Ascending aorta (tissue), 2 donors: ENCODE results near the gene DNAH8. TPM values are rescaled to one million over a fixed set of nuclear protein-coding genes. Genes with fewer than 3 reads are reported as not detected.

Experiments used
- DNase-seq, 2 donors: peaks; one replicate each; pipeline ENCODE4 v3.0.0-alpha.2; 2019; ENCODE audit warnings: low spot score in 2 of 2
- H3K27ac ChIP-seq, 2 donors: fragments of 200-600 bp; sonication (generic); one replicate each; pipeline ENCODE4 v1.5.1; 2016 to 2017; ENCODE audit warnings: mild to moderate bottlenecking in 1 of 2
- H3K27me3 ChIP-seq: fragments of 200-600 bp; sonication (generic); one replicate; pipeline ENCODE4 v1.5.1; 2017
- H3K36me3 ChIP-seq, 2 donors: fragments of 200-600 bp; sonication (generic); one replicate each; pipeline ENCODE4 v1.5.1; 2016
- H3K4me1 ChIP-seq, 2 donors: fragments of 200-600 bp; sonication (generic); one replicate each; pipeline ENCODE4 v1.5.1; 2016 to 2017; ENCODE audit warnings: mild to moderate bottlenecking in 1 of 2
- H3K4me3 ChIP-seq, 2 donors: fragments of 200-600 bp; sonication (generic); one replicate each; pipeline ENCODE4 v1.5.1; 2016 to 2017; ENCODE audit warnings: mild to moderate bottlenecking in 1 of 2
- H3K9me3 ChIP-seq, 2 donors: fragments of 200-600 bp; sonication (generic); one replicate each; pipeline ENCODE4 v1.5.1; 2016
- intact Hi-C: fragments of 100-400 bp; cut with DNase I; formaldehyde crosslinking; loops from one replicate; pipeline ENCODE4 v1.15.1; 2023
- total RNA-seq: library from RNA; depleted of rRNA; stranded (reverse); fragments of >200 nt; gene quantifications from one replicate; pipeline ENCODE4 v1.1.0, GENCODE V29; 2016
- TF ChIP-seq, protein P1 (sequence below), 3 experiments: fragments of 200-600 bp in 2 of 3; fragments of 450-650 bp in 1 of 3; sonication (generic) in 2 of 3; IDR thresholded peaks; one replicate each; pipeline ENCODE4 v1.5.1; 2016 to 2019; ENCODE audit warnings: antibody characterized with exemption in 3 of 3, mild to moderate bottlenecking in 1 of 3, moderate library complexity in 1 of 3

DNAH8 gene
- total RNA-seq, 1 donor from 2014 or later: not detected

DNA sequence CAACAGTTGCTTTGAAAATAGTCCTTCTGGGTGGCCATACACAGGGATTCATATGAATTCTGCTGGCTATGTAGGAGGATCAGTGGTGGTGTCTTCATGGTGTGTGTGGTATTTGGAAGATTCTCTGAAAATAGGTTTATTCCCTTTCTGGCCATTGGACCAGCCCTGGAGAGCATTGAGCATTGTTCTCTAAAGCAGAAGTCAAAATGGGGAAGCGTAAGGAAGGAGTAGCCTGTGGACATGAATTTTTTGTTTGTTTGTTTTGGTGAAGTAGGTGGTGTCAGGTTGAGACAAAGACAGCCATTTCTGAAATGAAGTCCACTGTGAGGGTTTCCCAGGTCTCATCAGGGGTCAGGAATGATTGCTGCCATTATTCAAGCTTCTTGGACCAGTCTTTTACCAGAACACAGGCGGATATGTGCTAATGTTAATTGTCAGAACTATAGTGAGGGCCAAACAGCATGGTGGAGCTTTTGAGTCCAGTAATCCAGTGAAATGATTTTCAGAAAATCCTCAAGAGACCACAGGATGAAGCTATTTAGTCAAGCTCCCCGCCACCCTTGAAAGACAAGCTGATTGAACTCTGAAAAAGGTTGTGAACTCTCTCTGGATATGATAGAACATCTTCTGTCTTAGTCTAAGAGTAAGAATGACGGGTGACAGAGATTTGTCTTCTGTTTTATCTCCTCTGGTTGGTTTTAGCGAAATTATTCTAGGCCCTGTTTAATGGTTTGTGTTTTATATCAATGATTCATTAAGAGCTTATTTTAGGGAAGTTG is 60.0 kb downstream of the DNAH8 start:
- Histone ChIP-seq H3K36me3 (no peaks in the 10 kb centered on the region), H3K27ac (no peak overlapping the region), H3K9me3 (no peaks in the 10 kb centered on the region), H3K4me1 (no peaks in the 10 kb centered on the region), H3K4me3 (no peak overlapping the region), H3K27me3 (no peaks in the 10 kb centered on the region)
- TF ChIP-seq, protein P1, sequence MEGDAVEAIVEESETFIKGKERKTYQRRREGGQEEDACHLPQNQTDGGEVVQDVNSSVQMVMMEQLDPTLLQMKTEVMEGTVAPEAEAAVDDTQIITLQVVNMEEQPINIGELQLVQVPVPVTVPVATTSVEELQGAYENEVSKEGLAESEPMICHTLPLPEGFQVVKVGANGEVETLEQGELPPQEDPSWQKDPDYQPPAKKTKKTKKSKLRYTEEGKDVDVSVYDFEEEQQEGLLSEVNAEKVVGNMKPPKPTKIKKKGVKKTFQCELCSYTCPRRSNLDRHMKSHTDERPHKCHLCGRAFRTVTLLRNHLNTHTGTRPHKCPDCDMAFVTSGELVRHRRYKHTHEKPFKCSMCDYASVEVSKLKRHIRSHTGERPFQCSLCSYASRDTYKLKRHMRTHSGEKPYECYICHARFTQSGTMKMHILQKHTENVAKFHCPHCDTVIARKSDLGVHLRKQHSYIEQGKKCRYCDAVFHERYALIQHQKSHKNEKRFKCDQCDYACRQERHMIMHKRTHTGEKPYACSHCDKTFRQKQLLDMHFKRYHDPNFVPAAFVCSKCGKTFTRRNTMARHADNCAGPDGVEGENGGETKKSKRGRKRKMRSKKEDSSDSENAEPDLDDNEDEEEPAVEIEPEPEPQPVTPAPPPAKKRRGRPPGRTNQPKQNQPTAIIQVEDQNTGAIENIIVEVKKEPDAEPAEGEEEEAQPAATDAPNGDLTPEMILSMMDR (IDR thresholded peaks at IDR 0.05): no peak
- no peak for DNase-seq
- intact Hi-C loops: no loop called here

DNA sequence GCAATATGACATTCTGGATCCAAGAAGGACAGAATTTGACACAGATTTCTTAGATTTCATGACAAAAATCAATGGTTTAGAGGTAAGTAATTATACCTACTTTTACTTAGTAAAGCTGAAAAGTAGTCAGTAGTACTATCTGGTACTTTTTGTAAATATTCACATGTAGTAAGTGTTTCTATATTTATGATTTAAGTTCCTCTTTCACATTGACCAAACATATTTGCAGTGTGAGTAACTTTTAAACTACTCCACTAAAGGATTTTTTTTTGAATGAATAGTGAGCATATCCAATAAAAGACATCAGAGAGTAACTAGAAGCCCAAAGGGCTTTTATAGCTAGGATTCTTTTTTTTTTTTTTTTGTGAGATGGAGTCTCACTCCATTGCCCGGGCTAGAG is 60.8 kb downstream of the DNAH8 start:
- Histone ChIP-seq H3K36me3 (no peaks in the 10 kb centered on the region), H3K4me3 (no peak overlapping the region), H3K27me3 (no peaks in the 10 kb centered on the region), H3K9me3 (no peaks in the 10 kb centered on the region), H3K4me1 (no peaks in the 10 kb centered on the region), H3K27ac (no peak overlapping the region)
- intact Hi-C loops: no loop called here
- TF ChIP-seq, protein P1 (IDR thresholded peaks at IDR 0.05): no peak
- DNase-seq: no peak

DNA sequence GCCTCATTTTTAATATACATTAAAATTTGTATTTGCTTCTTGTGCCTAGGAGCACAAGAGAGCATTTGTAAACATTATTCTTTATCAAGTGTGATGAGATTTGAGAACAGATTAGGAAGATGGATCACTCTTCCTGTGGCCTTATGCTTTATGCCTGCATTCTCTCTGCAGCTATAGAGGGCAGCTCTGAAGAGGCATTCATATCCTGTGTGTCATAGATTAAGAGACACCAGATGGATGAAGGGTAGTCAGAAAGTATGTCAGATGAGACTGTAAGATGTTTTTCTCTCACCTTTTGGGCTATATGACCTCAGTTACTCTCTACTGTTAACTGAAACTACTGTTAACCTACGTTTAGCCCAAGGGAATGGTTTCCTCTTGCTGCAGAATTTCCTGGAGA is 61.4 kb downstream of the DNAH8 start:
- Histone ChIP-seq H3K27me3 (no peaks in the 10 kb centered on the region), H3K4me1 (no peaks in the 10 kb centered on the region), H3K36me3 (no peaks in the 10 kb centered on the region), H3K9me3 (no peaks in the 10 kb centered on the region), H3K4me3 (no peak overlapping the region), H3K27ac (no peak overlapping the region)
- TF ChIP-seq, protein P1 (IDR thresholded peaks at IDR 0.05): no peak
- no peak for DNase-seq
- intact Hi-C loops: no loop called here

DNA sequence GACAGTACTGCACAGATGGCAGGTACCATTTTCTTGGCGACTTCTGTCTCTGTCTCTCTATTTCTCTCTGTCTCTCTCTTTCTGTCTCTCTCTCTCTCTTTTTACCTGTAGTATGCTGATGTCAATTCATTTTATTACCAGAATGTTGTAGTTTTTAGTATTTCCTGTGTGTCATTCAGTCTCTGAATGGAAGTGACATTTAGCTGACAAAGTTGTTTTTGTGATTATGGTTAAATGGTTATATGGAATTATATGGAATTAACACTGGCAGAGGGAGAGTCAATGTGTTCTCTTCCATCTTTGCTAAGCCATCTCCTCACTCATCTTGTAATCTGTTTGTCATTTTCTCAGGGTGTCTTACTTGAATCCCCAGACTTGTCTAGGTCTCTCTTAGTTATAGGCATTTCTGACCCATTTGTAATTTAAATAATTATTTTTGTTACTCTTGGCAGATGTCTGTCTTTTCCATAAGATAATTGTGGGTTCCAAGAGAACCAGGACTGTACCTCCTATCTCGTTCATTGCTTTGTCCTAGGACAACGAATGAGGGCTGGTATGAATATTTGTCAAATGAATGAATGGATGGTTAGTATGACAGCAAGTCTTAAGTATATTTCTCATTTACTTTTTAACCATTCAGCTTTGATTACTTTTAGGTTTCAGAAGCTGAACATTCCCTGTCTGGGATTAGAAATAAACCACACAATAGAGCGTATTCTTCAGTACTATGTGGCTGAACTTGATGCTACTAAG is 64.4 kb downstream of the DNAH8 start:
- no peak overlapping the region for H3K27ac ChIP-seq
- DNase-seq: no peak
- intact Hi-C loops: no loop called here
- H3K27me3 ChIP-seq: no peaks in the 10 kb centered on the region
- TF ChIP-seq, protein P1 (IDR thresholded peaks at IDR 0.05): no peak
- H3K4me3 ChIP-seq: no peak overlapping the region
- H3K4me1 ChIP-seq: no peaks in the 10 kb centered on the region
- no peaks in the 10 kb centered on the region for H3K9me3 ChIP-seq
- H3K36me3 ChIP-seq: no peaks in the 10 kb centered on the region

DNA sequence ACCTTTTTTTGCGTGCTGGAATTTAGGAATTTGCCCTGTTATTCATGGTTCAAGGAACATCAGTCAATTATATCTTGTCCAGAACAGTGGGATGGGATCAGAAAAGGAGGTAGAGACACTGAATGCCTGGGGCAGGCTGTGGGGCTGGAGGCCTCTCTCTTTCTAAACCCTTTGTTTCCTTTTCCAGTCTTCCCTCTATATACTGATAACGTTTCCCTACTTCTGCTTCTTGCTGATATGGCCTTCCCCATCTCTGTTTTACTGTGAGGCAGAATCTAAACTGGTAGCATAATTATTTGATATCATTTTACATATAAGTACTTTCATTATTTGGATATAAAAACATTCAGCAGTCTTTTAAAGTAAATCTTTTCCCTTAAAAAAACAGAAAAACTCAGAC is 67.5 kb downstream of the DNAH8 start:
- Histone ChIP-seq H3K27ac (no peak overlapping the region), H3K27me3 (no peaks in the 10 kb centered on the region), H3K4me1 (no peaks in the 10 kb centered on the region), H3K9me3 (no peaks in the 10 kb centered on the region), H3K36me3 (no peaks in the 10 kb centered on the region), H3K4me3 (no peak overlapping the region)
- TF ChIP-seq, protein P1 (IDR thresholded peaks at IDR 0.05): no peak
- no peak for DNase-seq
- intact Hi-C loops: no loop called here
